ENCODE results near the gene COTL1. TPM values are rescaled to one million over a fixed set of nuclear protein-coding genes. Genes with fewer than 3 reads are reported as not detected.

COTL1 gene
- total RNA-seq, 1 donor from 2014 or later: 210 TPM

DNA sequence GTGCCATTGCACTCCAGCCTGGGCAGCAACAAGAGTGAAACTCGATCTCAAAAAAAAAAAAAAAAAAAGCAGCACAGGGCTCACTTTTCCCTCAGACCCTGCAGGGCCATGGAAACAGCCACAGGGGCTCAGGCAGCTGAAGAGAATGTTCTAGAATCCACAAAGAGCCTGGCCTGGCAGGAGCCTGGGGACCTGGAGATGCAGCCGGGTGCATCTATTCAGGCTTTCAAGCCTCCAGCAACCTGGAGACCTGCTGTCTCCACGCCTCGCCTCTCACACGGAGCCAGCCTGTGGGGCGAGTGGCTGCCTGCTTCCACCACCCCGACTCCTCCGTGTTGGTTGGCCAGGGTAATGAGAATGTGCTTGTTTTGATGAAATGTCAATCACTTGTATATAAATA lies 69.4 kb downstream of the COTL1 start:
- TF ChIP-seq, protein P1, sequence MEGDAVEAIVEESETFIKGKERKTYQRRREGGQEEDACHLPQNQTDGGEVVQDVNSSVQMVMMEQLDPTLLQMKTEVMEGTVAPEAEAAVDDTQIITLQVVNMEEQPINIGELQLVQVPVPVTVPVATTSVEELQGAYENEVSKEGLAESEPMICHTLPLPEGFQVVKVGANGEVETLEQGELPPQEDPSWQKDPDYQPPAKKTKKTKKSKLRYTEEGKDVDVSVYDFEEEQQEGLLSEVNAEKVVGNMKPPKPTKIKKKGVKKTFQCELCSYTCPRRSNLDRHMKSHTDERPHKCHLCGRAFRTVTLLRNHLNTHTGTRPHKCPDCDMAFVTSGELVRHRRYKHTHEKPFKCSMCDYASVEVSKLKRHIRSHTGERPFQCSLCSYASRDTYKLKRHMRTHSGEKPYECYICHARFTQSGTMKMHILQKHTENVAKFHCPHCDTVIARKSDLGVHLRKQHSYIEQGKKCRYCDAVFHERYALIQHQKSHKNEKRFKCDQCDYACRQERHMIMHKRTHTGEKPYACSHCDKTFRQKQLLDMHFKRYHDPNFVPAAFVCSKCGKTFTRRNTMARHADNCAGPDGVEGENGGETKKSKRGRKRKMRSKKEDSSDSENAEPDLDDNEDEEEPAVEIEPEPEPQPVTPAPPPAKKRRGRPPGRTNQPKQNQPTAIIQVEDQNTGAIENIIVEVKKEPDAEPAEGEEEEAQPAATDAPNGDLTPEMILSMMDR (IDR thresholded peaks at IDR 0.05; ENCODE audit: insufficient read depth, low read length, poor library complexity, severe bottlenecking): no peak
- H3K36me3 ChIP-seq (ENCODE audit: control insufficient read depth, insufficient read depth, low read length): no peaks in the 10 kb centered on the region
- H3K4me3 ChIP-seq (ENCODE audit: low read depth, low read length): no peak overlapping the region
- H3K27me3 ChIP-seq (ENCODE audit: control insufficient read depth, insufficient read depth, low read length): no peaks in the 10 kb centered on the region
- DNase-seq (ENCODE audit: low read depth): no peak

DNA sequence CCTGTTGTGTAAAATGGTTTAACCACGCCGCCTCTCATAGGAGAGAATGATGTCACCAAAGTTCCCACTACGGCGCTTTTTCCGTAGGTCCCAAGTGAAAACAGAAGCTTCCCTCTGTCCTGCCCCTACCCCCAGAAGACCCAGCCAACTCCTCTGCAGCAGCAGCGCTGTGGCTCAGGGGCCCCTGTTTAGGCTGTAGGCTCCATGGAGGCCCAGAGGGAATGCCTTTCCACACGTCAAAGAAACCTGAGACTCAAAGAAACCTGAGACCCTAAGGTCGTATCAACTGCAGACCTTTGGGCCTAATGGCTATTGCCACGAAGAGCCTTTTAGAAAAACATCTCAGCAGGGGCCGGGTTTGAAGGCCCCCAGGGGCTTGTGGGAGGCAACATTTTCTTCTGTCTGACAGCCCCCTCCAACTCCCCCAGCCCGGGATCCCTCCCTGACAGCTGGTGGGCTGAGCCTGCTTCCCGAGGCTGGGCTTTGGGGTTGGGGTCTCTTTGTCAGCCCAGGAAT lies 70.3 kb downstream of the COTL1 start:
- Histone ChIP-seq H3K36me3 (ENCODE audit: control insufficient read depth, insufficient read depth, low read length) (no peaks in the 10 kb centered on the region), H3K27me3 (ENCODE audit: control insufficient read depth, insufficient read depth, low read length) (no peaks in the 10 kb centered on the region), H3K4me3 (ENCODE audit: low read depth, low read length) (no peak overlapping the region)
- no peak for DNase-seq (ENCODE audit: low read depth)
- TF ChIP-seq, protein P1 (IDR thresholded peaks at IDR 0.05; ENCODE audit: insufficient read depth, low read length, poor library complexity, severe bottlenecking): no peak

GRCh38 chr16:84546669-84547545 lies 71.0 kb downstream of the COTL1 start:
- Histone ChIP-seq H3K36me3 (ENCODE audit: control insufficient read depth, insufficient read depth, low read length) (no peaks in the 10 kb centered on the region), H3K4me3 (ENCODE audit: low read depth, low read length) (no peak overlapping the region), H3K27me3 (ENCODE audit: control insufficient read depth, insufficient read depth, low read length) (no peaks in the 10 kb centered on the region)
- no peak for DNase-seq (ENCODE audit: low read depth)
- TF ChIP-seq, protein P1 (IDR thresholded peaks at IDR 0.05; ENCODE audit: insufficient read depth, low read length, poor library complexity, severe bottlenecking): no peak

GRCh38 chr16:84545114-84545737 lies 72.7 kb downstream of the COTL1 start:
- TF ChIP-seq, protein P1 (IDR thresholded peaks at IDR 0.05; ENCODE audit: insufficient read depth, low read length, poor library complexity, severe bottlenecking): no peak
- no peak overlapping the region for H3K4me3 ChIP-seq (ENCODE audit: low read depth, low read length)
- H3K27me3 ChIP-seq (ENCODE audit: control insufficient read depth, insufficient read depth, low read length): no peaks in the 10 kb centered on the region
- H3K36me3 ChIP-seq (ENCODE audit: control insufficient read depth, insufficient read depth, low read length): no peaks in the 10 kb centered on the region
- DNase-seq (ENCODE audit: low read depth): no peak

DNA sequence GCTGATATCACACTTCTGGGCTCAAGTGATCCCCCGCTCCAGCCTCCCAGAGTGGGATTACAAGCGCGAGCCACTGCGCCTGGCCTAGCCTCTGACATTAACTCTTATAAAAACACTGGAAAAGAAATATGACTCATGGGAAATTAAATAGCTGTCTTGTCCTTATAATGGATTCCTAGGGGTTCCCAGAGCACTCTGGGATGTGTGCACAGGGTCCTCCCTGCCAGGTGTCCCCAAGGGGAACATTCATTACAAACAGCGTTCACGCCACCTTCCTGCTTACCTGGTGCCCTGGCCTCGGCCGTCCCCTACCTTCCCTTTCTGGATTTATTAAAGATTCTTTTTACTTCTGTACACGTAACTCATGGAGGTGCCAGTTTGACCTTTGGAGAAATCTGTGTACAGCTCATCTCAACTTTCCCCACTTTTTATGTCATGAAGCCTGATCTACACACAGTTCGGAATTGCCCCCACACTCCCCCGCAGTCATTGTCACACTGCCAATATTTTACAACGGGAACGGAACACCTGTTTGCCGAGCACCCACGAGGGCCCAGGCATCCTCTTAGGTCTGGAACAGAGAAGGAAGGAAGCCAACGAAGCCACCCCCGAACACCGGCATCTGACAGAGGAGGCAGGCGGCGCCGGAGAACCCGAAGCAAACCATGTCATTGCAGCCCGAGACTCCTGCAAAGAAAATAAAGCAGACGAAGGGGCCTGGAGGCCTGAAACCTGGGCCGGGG lies 73.7 kb downstream of the COTL1 start:
- Histone ChIP-seq H3K4me3 (ENCODE audit: low read depth, low read length) (no peak overlapping the region), H3K27me3 (ENCODE audit: control insufficient read depth, insufficient read depth, low read length) (no peaks in the 10 kb centered on the region), H3K36me3 (ENCODE audit: control insufficient read depth, insufficient read depth, low read length) (no peaks in the 10 kb centered on the region)
- DNase-seq (ENCODE audit: low read depth): no peak
- TF ChIP-seq, protein P1 (IDR thresholded peaks at IDR 0.05; ENCODE audit: insufficient read depth, low read length, poor library complexity, severe bottlenecking): no peak

Data from kidney epithelial cell (primary cell).